ENCODE data around the gene CDK14.
"Not testable (repeated sequence)": the region's sequence is repeated elsewhere in the genome, so short reads cannot be mapped to it uniquely, and the experiment has no call there.

CDK14 gene

DNA sequence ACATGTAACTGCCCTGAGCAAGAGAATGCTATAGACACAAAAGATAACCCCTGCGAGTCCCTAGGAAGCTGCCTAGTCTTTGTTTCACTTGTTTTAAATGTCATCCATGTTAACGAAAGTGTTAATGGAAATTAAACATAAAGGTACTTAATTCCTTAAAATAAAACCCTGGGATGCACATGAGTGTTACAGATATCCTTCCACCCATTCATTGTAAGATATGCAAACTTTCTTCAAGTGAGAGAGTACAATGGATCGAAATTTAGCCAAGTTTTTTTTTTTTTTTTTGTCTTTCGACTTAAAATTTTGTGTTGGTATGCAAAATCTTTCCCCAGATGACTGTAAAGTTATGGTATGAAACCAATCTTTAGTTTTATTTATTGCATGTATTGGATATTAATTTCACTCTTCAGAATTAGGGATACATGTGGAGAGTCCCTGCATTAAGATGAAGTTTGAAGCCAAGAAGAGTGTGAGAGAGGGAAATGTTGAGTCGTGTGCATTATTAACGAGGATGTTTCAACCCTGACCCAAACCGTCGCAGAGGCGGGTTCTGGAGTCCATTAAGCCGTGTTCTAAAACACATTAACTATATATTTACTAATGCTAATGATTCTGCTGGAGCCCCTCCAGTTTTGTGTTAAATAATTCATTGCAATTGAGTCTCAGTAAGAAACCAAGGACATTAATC is 1.6 kb downstream of the CDK14 start:
- no peak for DNase-seq

DNA sequence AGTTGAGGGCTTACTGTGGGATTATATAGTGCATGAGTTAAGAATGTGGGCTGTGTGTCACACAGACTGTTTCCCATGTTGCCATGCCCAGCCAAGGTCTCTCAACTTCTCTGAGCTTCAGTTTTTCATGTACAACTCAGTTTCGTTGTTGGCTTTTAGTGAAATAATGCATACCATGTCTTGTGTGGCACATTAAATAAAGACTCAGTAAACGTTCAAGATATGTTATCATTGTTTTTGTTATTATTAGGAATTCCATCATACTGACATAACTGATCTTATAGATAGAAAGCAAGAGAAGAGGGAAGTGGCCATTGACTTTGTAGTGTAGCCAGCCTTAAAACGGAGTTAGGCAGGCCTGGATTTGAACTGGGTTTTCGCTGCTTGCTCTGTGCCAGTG is 2.9 kb downstream of the CDK14 start:
- no peak for DNase-seq

DNA sequence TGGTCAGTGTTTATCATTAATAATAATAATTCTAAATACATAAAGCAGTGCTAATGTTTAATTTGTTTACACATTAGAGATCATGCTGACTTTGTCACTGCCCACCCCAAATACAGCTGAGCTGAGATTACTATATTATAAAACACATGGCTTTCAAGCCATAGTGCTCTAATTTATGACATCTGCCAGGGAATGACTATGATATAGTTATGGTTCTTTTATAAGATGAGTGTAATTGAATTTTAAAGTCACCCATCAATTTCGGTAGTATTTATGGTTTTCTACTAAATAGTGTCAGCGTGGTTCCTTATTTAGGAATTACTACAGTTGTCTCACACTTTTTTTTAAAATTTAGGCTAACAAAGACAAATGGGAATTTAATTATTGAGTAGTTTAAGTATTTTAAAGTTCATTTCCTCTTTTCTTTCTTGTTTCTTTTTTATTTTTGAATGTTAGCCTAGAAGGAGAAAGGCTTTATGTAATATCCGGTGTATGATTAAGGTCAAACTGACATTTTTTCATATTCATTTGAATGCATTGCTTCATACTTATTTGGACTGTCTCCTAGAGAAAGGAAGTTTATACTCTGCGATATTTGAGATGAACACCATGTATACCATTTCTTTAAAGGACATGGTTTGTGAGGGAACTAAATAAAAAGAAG is 3.9 kb downstream of the CDK14 start:
- DNase-seq, result no peak

DNA sequence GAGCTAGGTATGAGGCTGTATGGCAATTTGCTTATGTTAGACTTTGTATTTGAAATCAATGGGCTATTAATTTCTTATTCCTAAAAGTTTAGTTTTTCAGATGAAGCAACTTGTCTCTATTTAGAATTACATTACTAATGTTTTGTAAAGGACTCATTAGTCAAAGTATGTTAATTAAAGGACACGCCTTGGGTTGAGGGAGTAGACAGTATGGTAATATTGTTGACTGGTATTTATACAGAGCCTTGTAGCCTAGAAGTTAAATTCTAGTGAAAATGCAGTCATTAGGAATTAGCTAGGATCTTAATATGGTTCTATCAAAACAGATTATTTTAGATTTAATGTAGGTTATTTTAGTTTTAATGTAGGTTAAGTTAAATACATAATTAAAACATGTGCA is 6.2 kb downstream of the CDK14 start:
- no peak for DNase-seq

DNA sequence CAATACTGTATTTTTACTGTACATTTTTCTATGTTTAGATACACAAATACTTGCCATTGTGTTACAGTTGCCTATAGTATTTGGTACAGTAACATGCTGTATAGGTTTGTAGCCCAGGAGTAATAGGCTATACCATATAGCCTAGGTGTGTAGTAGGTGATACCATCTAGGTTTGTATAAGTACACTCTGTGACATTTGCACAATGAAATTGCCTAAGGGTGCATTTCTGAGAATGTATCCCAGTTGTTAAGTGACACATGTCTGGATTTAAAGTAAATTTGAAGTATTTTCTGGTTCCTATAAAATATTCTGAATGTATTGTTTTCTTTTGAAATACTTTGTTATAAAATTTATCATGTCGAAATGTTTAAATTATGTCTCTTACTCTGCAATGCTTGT is 7.2 kb downstream of the CDK14 start:
- DNase-seq, result no peak

DNA sequence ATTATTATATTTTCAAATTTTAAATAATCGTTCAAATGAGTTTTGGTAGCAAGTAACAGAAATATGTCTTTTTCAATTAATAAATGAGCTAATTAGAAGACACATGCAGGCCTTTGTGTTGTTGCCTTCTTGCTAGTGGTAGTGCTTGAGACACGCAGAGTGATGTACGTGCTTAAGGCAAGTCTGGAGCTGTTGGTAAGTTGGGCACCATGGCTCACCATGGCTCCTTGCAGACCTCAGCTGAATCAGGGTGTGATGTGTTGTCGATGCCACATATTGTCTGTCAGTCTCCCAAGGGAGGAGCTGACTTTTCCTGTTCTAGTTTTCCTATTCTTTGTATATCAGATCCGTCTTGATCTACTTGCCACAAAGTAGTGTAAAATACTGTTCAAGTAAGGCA is 8.3 kb downstream of the CDK14 start:
- no peak for DNase-seq

DNA sequence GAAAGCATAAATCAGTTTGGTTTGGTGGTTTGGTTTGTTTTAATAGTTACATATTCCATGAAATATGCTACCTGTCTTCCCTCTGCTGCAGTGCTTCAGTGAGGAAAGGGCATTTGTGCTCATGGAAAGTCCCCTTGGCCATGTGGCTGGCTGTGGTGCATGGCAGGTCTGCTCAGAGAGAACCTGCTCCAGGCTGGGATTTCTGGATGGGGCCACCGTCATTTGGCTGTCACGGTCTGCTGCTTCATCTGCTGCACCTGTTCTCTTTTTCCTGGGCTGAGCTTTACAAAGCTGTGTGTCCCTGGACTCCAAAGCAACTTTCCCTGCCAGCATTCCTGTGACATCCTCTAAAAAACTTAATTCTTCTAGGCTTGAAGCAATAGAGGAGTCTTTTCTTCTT is 8.9 kb downstream of the CDK14 start:
- DNase-seq, result no peak

DNA sequence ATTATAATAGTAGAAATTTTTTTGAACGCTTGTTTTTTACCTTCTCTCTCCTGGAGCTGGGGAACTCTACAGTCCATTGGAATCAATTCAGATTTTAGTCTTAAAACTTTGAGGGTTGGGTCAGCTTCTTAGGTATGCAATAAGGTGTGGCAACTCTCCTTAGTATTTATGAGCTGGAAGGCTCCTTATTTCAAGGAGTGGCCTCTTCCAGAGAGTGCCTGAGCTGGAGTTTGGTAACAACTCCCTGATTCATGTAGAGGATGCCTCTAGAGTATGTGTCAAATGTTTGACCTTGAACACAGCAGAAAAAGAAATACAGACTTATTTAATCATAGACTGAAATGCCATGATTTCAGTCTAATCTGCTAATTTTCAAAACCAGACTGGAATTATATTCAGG is 11.1 kb downstream of the CDK14 start:
- DNase-seq, result no peak

DNA sequence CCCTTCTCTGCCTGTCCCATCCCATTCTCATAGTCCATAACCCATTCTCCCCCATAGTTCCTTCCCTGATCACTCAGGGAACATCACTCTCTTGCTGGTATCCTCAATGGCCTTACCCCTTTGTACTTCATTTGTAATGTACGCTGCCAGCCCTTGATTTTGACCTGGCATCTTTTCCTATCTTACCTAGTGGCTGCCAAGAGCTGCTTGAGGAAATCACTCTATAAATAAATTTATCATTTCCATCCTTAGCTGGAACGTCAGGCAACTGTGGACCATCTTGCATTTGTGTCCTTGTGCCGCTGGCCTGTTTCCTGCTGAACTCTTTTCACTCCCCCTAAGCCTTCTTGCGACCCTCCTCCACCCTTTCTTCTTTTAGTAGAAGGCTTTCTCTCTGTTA is 14.0 kb downstream of the CDK14 start:
- DNase-seq, result no peak

DNA sequence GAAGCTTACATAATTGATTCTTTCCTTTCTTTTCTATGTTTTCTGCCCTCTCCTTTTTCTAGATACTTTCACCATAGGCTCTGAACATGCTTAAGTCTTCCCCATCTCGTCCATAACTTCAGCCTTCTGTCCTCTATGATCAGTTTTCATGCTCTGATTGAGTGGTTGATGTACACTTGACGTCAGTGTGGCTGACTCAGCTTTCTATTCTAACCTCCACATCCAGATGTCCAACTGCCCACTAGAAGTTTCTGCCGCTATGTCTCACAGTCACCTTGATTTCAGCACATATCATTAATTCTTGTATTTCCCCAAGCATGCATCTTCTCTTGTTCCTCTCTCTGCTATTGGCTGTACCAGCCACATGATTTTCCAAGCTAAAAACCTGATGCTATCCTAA is 15.0 kb downstream of the CDK14 start:
- no peak for DNase-seq

DNA sequence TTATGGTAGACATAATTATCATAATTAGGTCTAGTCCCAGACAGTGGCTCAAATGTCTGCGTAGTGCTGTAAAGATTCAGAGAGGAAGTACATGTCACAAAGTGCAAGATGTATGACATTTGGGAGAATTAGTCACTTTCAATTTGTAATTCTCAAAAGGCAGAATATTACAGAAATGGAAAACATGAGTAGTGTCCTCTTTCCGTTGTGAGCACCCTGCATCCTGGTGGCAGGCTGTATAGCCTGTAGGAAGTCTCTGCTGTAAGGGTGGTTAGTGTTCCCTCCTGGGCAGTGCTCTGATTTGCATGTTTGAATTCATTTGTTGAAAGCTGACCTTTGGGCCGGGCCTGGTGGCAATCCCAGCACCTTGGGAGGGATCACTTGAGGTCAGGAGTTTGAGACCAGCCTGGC is 17.0 kb downstream of the CDK14 start:
- no peak for DNase-seq

DNA sequence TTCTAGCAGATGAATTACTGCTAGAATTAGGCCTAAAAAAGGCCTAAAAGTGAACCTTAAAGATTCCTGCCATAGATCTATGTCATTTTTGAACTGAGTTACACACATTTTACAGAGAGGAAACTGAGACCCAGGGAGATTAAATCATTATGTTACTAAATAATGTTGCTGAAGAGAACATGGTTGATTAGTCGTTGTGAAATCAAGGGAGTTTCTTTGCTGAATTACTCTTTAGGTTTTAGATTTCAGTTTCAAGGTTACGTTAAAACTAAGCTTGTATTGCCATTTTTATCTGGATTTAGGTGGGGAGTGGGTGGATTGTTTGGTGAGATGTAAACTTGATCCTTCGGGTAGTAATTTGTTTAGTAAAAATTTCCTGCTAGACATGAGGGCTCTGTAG is 21.3 kb downstream of the CDK14 start:
- no peak for DNase-seq

DNA sequence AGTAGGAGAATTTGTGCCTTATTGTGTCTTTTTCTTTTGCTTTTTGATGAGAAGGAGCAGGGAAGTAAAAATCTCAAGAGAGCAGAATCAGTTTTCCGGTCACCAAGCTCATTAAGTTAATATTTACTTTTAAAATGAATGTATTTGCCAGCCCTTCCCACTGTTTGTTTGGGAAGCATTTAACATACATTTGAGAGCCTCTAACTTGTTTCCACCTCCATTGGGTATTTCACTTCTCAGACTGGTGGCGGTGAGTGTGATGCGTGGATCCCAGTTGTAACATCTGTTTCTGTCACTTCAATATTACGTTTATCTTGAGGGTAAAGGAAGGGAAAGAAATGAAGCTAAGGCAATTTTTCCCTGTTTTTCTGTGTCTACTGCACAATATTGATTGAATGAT is 22.8 kb downstream of the CDK14 start:
- DNase-seq, result no peak

DNA sequence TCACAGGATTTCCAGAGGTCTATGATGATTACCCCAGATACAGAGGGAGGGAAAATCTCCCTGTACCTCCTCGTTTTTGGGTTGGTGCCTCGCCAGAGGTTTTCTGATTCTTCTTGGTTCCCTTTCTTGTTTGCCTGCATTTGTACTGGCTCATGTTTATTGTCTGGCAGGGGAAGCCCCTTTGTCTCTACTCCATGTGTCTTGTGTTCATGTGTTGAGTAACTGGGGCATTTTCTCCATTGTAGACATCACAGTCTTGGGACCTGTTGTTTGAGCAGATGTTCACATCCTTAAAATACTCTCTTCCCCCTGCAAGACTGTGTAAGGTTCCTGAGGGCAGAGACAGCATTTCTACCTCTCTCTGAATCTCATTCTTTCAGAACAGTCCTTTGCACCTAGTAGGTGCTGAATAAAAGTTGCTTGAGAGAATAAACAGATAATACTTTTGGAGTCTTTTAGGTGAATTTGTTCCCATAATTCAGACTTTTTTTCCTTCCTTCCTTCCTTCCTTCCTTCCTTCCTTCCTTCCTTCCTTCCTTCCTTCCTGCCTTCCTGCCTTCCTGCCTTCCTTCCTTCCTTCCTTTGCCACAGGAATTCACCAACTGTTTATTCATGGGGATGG is 25.1 kb downstream of the CDK14 start:
- no peak for DNase-seq

DNA sequence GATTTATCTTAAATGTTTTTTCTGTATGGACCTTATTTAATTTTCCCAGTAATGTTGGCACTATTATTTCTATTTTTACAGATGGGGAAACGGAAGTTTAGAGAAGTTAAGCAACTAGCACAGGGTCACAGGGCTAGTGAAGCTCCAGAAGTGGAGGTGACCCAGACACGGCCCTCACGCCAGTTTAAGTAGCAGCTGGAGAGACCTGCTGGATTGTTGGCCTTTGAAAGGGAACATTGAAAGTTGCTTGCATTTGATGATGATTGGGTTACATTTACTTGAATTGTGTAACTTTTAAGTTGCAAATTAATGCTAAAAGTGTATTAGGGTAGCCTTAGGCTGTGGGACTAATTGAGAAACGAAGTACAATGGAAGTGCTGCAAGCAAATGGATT is 25.6 kb downstream of the CDK14 start:
- no peak for DNase-seq

DNA sequence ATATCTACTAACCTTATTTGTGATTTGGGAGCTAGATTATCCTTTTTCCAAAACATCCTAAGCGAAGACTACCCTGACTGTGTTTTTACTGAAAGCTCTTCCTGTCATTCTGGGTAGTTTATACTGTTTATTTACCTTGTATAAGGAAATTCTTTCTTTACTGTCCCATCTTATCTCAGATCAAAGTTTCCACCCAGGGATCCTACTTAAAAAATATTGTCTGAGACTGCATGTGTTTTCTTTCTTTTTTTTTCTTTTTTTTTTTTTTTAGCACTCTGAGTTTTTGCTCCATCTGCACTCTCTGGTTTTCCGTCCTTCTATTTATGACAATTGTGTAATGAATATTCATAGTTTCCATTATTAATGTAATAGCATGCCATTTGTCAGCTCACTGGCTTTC is 26.5 kb downstream of the CDK14 start:
- no peak for DNase-seq

DNA sequence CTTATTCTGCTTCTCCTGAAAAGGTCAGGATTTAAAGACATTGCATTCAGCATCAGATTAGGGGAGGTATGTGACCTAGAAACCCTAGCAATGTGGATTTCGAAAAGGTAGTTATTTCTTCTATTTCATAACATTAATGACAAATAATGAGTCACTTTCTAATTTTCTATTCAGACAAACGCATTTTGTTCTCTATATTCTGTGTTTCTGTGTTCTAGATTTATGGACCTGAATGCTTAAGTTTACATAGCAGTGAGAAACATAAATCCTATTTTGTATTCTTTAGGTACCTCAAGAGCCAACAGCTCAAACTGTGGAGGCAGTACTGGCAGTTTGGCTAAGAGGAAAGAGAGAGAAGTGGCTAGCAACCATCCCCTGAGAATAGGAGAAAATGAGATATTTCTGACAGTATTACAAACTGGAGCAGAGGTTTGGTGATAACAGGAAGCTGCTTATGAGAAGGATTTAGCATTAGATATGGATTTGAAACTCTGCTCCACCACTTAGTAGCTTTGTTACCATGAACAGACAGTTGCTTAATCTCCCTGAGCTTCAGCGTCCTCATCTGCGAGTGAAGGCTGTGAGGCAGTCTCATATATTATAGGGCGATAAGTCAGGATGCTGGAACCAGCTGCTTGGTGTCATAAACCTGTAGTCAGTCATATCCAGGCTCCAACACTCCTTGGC is 28.2 kb downstream of the CDK14 start:
- no peak for DNase-seq

DNA sequence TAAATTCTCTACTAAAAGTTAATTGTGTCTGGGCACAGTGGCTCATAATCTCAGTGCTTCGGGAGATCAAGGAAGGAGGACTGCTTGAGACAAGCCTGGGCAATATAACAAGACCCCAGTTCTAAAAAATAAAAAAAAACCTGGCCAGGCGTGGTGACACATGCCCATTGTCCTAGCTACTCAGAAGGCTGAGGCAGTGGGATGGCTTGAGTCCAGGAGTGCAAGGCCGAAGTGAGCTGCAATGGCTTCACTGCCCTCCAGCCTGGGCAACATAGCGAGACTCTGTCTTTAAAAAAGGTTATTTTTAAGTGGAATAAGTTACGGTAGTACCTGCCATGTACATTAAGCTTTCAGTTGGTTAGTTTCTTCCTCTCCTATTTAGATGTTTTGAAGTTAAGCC is 28.9 kb downstream of the CDK14 start:
- no peak for DNase-seq

DNA sequence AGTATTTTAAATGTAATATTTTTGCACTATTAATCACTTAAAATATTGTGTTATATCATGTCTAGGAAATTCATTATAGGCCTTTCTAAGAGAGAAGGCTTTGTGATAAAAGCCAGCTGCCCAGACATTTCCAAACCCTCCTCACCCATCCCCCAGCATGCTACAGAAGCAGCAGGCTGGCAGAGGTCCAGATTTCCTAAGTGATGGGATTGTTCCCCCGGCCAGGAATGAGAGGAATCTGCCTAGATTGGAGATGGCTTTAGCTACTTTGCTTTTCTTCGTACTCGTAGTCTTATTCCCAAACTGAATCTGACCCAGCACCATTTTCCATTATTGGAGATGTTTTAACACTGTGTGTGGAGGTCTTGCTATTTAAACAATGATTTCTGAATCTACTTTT is 29.4 kb downstream of the CDK14 start:
- no peak for DNase-seq

DNA sequence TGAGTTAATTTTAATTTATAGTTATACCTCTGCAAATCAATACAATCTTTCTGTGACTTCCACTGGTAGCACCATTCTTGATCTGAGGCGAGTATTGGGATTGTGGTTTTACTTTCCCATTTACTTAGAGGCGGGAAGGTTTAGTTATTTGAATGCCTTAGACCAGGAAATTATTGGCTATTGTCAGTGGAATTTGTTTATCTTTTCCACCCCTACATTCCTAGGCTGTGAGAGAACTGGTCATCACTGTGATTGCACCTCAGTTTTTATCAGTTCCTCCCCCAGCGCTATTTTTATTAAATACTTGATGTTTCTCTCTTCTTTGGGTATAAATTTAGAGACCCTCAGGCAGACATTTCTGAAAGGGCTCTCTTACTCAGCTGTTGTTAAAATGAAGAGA is 29.9 kb downstream of the CDK14 start:
- no peak for DNase-seq

DNA sequence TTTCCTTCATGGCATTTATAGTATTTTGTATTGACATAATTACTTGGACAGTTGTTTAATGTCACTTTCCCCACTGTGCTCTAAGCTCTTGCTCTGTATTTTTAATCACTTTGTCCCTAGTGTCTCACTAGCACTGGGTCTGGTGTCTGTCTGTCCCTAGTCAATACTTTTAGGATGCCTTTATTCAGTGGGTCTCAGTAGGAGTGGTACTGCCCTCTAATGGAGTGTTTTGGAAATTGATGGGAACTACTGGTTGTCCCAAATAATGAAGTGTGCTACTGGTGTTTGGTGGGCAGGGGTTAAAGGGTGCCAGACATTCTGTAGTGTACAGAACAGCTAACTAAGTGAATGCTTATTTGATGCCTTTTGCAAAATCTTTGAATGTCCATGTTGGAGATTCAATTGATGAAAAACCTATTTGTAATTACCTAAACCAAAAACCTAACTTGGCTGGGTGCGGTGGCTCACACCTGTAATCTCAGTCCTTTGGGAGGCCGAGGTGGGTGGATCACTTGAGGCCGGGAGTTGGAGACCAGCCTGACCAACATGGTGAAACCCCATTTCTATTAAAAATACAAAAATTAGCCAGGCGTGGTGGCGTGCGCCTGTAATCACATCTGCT is 33.3 kb downstream of the CDK14 start:
- DNase-seq, result no peak

DNA sequence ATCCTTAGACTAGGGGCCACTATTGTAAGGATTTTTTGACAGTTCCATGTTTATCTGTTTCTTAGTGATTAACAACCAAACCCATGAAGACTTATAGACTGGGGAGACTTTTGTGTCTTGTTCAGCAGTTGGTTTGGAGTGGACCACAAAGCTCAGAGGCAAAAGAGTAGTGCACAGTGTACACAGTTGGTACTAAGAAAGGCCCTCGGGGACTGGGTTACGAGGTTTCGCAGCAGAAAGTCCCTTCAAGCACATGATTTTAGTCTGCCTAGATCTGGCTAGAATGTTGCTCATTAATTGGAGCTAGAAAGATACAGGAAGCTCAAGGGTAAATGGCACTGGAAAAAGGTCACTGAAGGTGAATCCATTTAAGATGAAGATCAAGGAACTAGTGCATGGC is 35.4 kb downstream of the CDK14 start:
- no peak for DNase-seq

DNA sequence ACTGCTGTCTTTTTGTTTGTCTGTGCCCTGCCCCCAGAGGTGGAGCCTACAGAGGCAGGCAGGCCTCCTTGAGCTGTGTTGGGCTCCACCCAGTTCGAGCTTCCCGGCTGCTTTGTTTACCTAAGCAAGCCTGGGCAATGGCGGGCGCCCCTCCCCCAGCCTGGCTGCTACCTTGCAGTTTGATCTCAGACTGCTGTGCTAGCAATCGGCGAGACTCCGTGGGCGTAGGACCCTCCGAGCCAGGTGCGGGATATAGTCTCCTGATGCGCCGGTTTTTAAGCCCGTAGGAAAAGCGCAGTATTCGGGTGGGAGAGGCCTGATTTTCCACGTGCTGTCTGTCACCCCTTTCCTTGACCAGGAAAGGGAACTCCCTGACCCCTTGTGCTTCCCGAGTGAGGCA is 43.6 kb downstream of the CDK14 start:
- DNase-seq, result not testable (repeated sequence)

DNA sequence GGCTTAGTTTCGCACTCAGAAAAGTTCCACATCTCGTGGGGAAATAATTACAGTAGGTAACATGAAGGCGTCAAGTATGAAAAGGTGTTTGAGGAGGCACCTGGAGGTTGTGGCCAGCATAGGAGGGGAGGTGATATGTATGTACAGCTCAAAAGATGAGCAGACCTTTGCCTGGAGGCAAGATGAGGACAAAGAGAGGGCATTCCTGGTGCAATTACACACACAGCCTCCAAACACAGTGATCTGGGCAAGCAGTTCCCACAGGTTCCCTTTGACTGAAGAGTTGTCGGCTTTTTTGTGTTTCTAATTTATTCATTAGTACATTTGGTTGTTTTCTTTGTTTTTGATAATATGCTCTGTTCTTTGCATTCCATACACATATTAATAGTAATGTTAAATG is 46.9 kb downstream of the CDK14 start:
- DNase-seq, result no peak
